ENCODE measurements around the gene NUP107. TPM values are rescaled to one million over a fixed set of nuclear protein-coding genes. Genes with fewer than 3 reads are reported as not detected.

The NUP107 gene
- total RNA-seq, 2 experiments from 2014 or later, result 127 to 141 TPM

- H3K27me3 Mint-ChIP-seq, result no peaks in the 10 kb centered on the region
- CTCF ChIA-PET, result no interaction called here
- ATAC-seq (no peak), DNase-seq (no peak)
- no peaks in the 10 kb centered on the region for H3K9me3 Mint-ChIP-seq (ENCODE audit: low read depth)
- peaks cover 9% of the 10 kb centered on the region for H3K4me1 Mint-ChIP-seq
- H3K36me3 Mint-ChIP-seq, result peaks cover 14% of the 10 kb centered on the region
- no peak overlapping the region for H3K4me3 Mint-ChIP-seq
- H3K27ac Mint-ChIP-seq, result no peak overlapping the region
These were observed 81.7 kb downstream of the NUP107 start for GRCh38 chr12:68768431-68768939.

DNA sequence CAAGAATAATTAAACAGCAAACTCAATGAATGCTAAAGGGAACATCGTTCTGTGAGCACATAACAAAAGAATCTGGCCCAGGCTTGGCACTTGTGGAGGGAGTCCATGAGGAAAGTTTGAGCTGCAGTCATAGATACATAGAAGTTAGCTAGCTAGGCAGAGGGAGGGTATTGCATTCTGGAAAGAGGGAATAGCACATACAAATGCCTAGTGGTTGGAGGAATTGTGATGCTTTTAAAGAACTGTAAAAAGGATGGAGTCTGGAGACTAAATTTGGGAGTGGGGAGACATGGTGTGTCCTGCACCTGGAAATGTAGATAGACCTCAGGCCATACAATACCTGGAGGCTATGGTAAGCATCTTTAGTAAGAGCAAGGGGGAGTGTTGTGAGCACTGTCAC is 83.2 kb downstream of the NUP107 start:
- Mint-ChIP-seq H3K27ac (no peak overlapping the region), H3K9me3 (ENCODE audit: low read depth) (no peaks in the 10 kb centered on the region), H3K27me3 (no peaks in the 10 kb centered on the region), H3K4me1 (peaks cover 9% of the 10 kb centered on the region), H3K4me3 (no peak overlapping the region), H3K36me3 (peaks cover 4% of the 10 kb centered on the region)
- CTCF ChIA-PET, result no interaction called here
- DNase-seq, result no peak
- ATAC-seq, result no peak

GRCh38 chr12:68771223-68771925 is 84.6 kb downstream of the NUP107 start:
- DNase-seq (no peak), ATAC-seq (no peak)
- H3K9me3 Mint-ChIP-seq (ENCODE audit: low read depth), result no peaks in the 10 kb centered on the region
- no peaks in the 10 kb centered on the region for H3K27me3 Mint-ChIP-seq
- no peak overlapping the region for H3K4me3 Mint-ChIP-seq
- no peak overlapping the region for H3K27ac Mint-ChIP-seq
- H3K36me3 Mint-ChIP-seq, result peaks cover 4% of the 10 kb centered on the region
- CTCF ChIA-PET, result interaction anchor here (1.2 kb wide), 1 partner anchor 36 kb away, joined by 4 read pairs; the partner anchor contains the start of gene MDM2
- peaks cover 9% of the 10 kb centered on the region for H3K4me1 Mint-ChIP-seq

DNA sequence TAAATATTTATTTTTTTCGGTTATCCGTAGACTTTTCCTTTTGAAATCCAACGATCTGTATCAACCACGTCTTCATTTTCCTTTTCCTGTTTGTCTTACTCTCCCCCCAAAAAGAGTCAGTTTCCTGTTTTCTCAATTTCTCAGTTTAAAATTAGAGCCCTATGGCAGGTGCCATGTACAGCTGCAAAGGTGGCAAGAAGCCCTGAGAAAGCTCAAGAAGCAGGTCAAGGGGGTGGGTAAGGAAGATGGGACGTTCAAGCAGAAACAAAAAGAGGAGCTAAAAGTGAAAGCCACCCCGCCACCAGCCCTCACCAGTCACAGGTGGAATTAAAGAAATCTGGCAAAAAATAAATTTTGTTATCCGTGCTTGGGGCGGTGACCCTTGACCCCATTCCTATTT is 85.9 kb downstream of the NUP107 start:
- CTCF ChIA-PET, result no interaction called here
- DNase-seq, result no peak
- Mint-ChIP-seq H3K36me3 (peaks cover 2% of the 10 kb centered on the region), H3K27ac (peak overlapping the region; percentile 50), H3K4me3 (no peak overlapping the region), H3K27me3 (no peaks in the 10 kb centered on the region), H3K9me3 (ENCODE audit: low read depth) (no peaks in the 10 kb centered on the region), H3K4me1 (peaks cover 9% of the 10 kb centered on the region)
- no peak for ATAC-seq

DNA sequence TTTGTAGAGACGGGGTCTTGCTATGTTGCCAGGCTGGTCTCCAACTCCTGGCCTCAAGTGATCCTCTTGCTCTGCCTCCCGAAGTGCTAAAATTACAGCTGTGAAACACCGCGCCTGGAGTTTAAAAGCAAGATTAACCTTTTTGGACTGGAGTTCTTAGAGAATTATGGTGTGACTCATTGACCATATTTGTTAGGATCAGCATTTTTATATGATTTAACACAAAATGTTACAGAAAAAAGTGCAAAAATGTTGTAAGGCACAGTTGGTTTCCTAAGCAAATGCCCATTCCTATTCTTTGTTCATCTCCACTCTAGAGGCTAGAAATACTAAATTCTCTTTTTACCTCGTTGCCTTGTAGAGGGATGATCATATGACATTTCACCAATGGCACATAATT is 86.8 kb downstream of the NUP107 start:
- Mint-ChIP-seq H3K4me3 (no peak overlapping the region), H3K4me1 (peaks cover 9% of the 10 kb centered on the region), H3K36me3 (peaks cover 2% of the 10 kb centered on the region), H3K27me3 (no peaks in the 10 kb centered on the region), H3K27ac (no peak overlapping the region), H3K9me3 (ENCODE audit: low read depth) (no peaks in the 10 kb centered on the region)
- ATAC-seq (no peak), DNase-seq (no peak)
- CTCF ChIA-PET, result no interaction called here

DNA sequence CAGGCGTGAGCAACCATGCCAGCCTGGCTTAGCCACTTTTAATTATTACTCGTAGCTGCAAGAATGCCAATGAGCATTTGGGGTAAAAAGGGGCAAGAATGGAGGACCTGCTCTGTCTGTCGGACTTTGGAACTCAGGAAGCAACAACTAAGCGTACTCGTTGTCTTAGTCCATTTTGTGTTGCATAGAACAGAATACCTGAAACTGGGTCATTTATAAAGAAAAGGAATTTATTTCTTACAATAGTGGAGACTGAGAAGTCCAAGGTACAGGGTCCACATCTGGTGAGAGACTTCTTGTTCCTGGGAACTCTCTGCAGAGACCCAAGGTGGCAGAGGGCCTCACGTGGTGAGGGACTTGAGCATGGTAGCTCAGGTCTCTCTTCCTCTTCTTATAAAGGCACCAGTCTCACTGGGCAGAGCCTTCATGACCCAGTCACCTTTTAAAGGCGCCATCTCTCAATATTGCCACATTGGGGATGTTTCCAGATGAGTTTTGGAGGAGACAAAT is 88.4 kb downstream of the NUP107 start:
- DNase-seq, result no peak
- ATAC-seq, result no peak
- peaks cover 2% of the 10 kb centered on the region for H3K36me3 Mint-ChIP-seq
- no peaks in the 10 kb centered on the region for H3K9me3 Mint-ChIP-seq (ENCODE audit: low read depth)
- no peaks in the 10 kb centered on the region for H3K27me3 Mint-ChIP-seq
- H3K27ac Mint-ChIP-seq, result no peak overlapping the region
- CTCF ChIA-PET, result no interaction called here
- peaks cover 9% of the 10 kb centered on the region for H3K4me1 Mint-ChIP-seq
- no peak overlapping the region for H3K4me3 Mint-ChIP-seq

- H3K9me3 Mint-ChIP-seq (ENCODE audit: low read depth), result no peaks in the 10 kb centered on the region
- H3K4me1 Mint-ChIP-seq, result peaks cover 9% of the 10 kb centered on the region
These were observed 90.3 kb downstream of the NUP107 start for GRCh38 chr12:68776976-68777610.

DNA sequence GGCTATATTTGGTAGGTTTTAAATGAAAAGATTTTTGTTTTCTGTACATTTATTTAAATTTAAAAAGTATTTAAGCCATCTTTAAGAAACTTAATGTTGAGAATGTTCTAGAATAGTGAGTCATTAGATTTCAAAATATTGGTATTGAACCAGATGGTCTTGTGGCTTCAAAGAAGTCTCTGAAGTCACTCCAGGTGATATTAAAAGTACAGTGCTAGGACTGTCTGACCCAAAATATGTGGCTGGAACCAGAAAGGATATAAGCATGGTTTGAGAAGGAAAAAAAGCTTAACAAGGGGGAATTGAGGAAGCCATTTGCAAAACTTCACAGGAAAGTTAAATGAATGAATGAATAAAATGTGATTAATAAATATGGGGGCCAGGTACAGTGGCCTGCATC is 92.5 kb downstream of the NUP107 start:
- H3K36me3 Mint-ChIP-seq, result no peaks in the 10 kb centered on the region
- H3K27ac Mint-ChIP-seq, result no peak overlapping the region
- H3K9me3 Mint-ChIP-seq (ENCODE audit: low read depth), result no peaks in the 10 kb centered on the region
- ATAC-seq (no peak), DNase-seq (no peak)
- H3K27me3 Mint-ChIP-seq, result no peaks in the 10 kb centered on the region
- no peaks in the 10 kb centered on the region for H3K4me1 Mint-ChIP-seq
- no peak overlapping the region for H3K4me3 Mint-ChIP-seq
- CTCF ChIA-PET, result no interaction called here

More at GRCh38 chr12:68776976-68777610, 90.3 kb downstream of the NUP107 start:
- H3K4me3 Mint-ChIP-seq, result no peak overlapping the region
- no peaks in the 10 kb centered on the region for H3K27me3 Mint-ChIP-seq
- CTCF ChIA-PET, result no interaction called here
- no peak for ATAC-seq
- DNase-seq, result no peak
- peaks cover 2% of the 10 kb centered on the region for H3K36me3 Mint-ChIP-seq
- no peak overlapping the region for H3K27ac Mint-ChIP-seq

DNA sequence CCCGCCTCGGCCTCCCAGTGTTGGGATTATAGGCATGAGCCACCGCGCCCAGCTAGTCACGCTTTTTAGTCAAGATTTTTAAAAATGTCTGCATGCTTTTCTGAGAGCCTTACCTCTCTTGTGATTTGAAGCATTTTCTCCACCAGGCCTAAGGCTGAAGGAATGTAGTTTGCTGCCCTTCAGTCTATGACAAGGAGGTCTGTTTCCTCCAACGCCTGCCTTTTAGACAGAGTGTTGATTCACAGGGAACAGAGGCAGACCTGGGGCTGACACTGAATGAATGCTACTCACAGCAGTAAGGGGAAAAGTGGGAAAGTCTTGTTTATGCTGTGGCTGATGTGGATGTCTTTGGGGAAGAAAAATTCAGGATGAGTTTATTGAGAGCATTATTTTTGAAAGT is 94.0 kb downstream of the NUP107 start:
- DNase-seq, result no peak
- no peak overlapping the region for H3K4me3 Mint-ChIP-seq
- no peaks in the 10 kb centered on the region for H3K9me3 Mint-ChIP-seq (ENCODE audit: low read depth)
- H3K27ac Mint-ChIP-seq, result no peak overlapping the region
- no peaks in the 10 kb centered on the region for H3K27me3 Mint-ChIP-seq
- no peaks in the 10 kb centered on the region for H3K36me3 Mint-ChIP-seq
- CTCF ChIA-PET, result interaction anchor here (0.7 kb wide), 1 partner anchor 40 kb away, joined by 3 read pairs; no protein-coding TSS in a partner anchor
- ATAC-seq, result no peak
- H3K4me1 Mint-ChIP-seq, result no peaks in the 10 kb centered on the region

DNA sequence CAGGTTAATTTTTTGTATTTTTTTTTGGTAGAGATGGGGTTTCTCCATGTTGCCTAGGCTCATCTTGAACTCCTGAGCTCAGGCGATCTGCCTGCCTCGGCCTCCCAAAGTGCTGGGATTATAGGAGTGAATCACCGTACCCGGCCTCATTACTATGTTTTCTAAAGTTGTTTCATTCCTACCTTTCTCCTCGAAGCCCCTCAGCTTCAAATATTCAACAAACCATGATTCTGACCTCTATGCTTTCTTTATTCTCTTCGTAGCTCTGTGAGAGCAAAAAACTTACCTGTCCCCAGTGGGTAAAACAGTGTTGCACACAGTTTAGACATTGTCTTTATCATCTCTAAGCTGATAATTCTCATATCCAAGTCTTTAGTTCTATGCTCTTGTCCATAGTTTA is 95.0 kb downstream of the NUP107 start:
- H3K27me3 Mint-ChIP-seq, result no peaks in the 10 kb centered on the region
- CTCF ChIA-PET, result interaction anchor here (0.6 to 2.3 kb wide), 2 partner anchors 26 to 130 kb away, joined by 3 to 6 read pairs; partner anchors contain the start of gene MDM2
- no peak overlapping the region for H3K4me3 Mint-ChIP-seq
- no peaks in the 10 kb centered on the region for H3K9me3 Mint-ChIP-seq (ENCODE audit: low read depth)
- no peaks in the 10 kb centered on the region for H3K4me1 Mint-ChIP-seq
- H3K36me3 Mint-ChIP-seq, result no peaks in the 10 kb centered on the region
- DNase-seq (no peak), ATAC-seq (no peak)
- H3K27ac Mint-ChIP-seq, result no peak overlapping the region

GRCh38 chr12:68784015-68784414 is 97.2 kb downstream of the NUP107 start:
- H3K27me3 Mint-ChIP-seq, result no peaks in the 10 kb centered on the region
- no peak for ATAC-seq
- no peak for DNase-seq
- H3K4me3 Mint-ChIP-seq, result no peak overlapping the region
- no peak overlapping the region for H3K27ac Mint-ChIP-seq
- peaks cover 7% of the 10 kb centered on the region for H3K4me1 Mint-ChIP-seq
- no peaks in the 10 kb centered on the region for H3K36me3 Mint-ChIP-seq
- CTCF ChIA-PET, result no interaction called here
- no peaks in the 10 kb centered on the region for H3K9me3 Mint-ChIP-seq (ENCODE audit: low read depth)

GRCh38 chr12:68785358-68785757 is 98.6 kb downstream of the NUP107 start:
- H3K4me3 Mint-ChIP-seq, result no peak overlapping the region
- H3K4me1 Mint-ChIP-seq, result peaks cover 7% of the 10 kb centered on the region
- no peak for ATAC-seq
- no peaks in the 10 kb centered on the region for H3K27me3 Mint-ChIP-seq
- no peaks in the 10 kb centered on the region for H3K9me3 Mint-ChIP-seq (ENCODE audit: low read depth)
- no peaks in the 10 kb centered on the region for H3K36me3 Mint-ChIP-seq
- CTCF ChIA-PET, result no interaction called here
- no peak for DNase-seq
- no peak overlapping the region for H3K27ac Mint-ChIP-seq

GRCh38 chr12:68785823-68786222 is 99.0 kb downstream of the NUP107 start:
- Mint-ChIP-seq H3K27ac (no peak overlapping the region), H3K4me3 (no peak overlapping the region), H3K36me3 (no peaks in the 10 kb centered on the region), H3K27me3 (no peaks in the 10 kb centered on the region), H3K4me1 (peaks cover 7% of the 10 kb centered on the region), H3K9me3 (ENCODE audit: low read depth) (no peaks in the 10 kb centered on the region)
- CTCF ChIA-PET, result no interaction called here
- ATAC-seq (no peak), DNase-seq (no peak)

DNA sequence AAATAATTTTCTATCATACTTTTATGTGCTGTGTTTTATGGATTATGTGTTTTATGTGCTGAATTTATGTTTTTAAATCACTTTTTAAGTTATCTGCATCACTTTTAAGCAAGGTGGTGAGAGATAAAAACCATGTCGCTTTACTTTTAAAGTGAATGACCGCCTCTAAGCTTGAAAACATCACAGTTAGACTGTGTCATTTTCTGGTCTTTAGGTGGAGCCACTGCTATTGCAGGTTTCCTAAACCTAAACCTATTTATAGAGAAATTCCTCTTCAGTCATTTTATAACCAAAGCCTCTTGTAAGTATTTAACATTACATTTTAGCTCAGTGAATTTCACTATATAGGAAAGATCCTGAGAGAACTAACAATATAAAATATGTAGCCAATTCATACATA is 100.2 kb downstream of the NUP107 start:
- Mint-ChIP-seq H3K4me3 (no peak overlapping the region), H3K4me1 (peaks cover 7% of the 10 kb centered on the region), H3K36me3 (no peaks in the 10 kb centered on the region), H3K9me3 (ENCODE audit: low read depth) (no peaks in the 10 kb centered on the region), H3K27me3 (no peaks in the 10 kb centered on the region), H3K27ac (no peak overlapping the region)
- ATAC-seq (no peak), DNase-seq (no peak)
- CTCF ChIA-PET, result interaction anchor here (1.4 kb wide), 1 partner anchor 32 kb away, joined by 4 read pairs; no protein-coding TSS in a partner anchor
